ENCODE results near the gene HDLBP.

HDLBP gene

DNA sequence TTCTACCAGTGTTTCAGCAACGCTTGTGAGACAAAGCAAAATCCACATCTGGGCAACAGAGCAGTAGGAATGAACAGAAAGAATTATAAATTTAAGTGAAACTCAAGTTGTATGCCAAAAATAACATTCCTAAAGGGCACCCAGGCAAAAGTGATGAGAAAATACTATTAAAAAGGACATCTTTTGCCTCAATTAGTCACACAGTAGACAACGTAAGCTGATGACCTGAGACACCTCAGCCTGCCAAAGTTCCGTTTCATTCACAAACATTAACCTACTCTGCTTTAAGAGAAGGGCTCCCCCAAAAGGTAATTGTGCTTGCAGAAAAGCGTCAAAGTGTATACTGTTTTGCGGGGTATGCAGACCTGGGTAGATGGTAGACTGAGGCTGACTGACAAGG is 7.2 kb downstream of the HDLBP start:
- no peak overlapping the region for H3K23ac ChIP-seq (ENCODE audit: low read length)
- H3K4me3 ChIP-seq (ENCODE audit: low read depth, low read length), result no peak overlapping the region
- no peak overlapping the region for H2AFZ ChIP-seq (ENCODE audit: insufficient read depth, low read length, poor library complexity)
- H3K4me1 ChIP-seq (ENCODE audit: control insufficient read depth in 1 of 2, insufficient read depth in 2 of 2, low read length in 2 of 2), result peaks cover 9 to 12% of the 10 kb centered on the region in 2 experiments
- H3K79me2 ChIP-seq (ENCODE audit: control insufficient read depth, insufficient read depth, low read length, poor library complexity), result peaks cover 35% of the 10 kb centered on the region
- H3K27me3 ChIP-seq (ENCODE audit: insufficient read depth, low read length), result no peaks in the 10 kb centered on the region
- no peak overlapping the region for H4K8ac ChIP-seq (ENCODE audit: low read depth, low read length)
- H3K4ac ChIP-seq (ENCODE audit: low read depth, low read length), result peak overlapping the region; percentile 68
- no peak overlapping the region for H2AK5ac ChIP-seq (ENCODE audit: low read length)
- no peak overlapping the region for H3K4me2 ChIP-seq (ENCODE audit: low read length)
- no peak overlapping the region for H4K91ac ChIP-seq (ENCODE audit: low read depth, low read length)
- no peak overlapping the region for H2BK5ac ChIP-seq (ENCODE audit: low read depth, low read length, poor library complexity)
- H4K12ac ChIP-seq (ENCODE audit: low read depth, low read length), result no peak overlapping the region
- peaks cover 0 to 3% of the 10 kb centered on the region in 2 experiments for H3K36me3 ChIP-seq (ENCODE audit: control insufficient read depth in 1 of 2, insufficient read depth in 2 of 2, low read length in 2 of 2)
- WGBS (ENCODE audit: extremely low coverage, insufficient coverage, insufficient read length), result no CpG with 5 or more reads among the region's 5 CpGs
- H2BK12ac ChIP-seq (ENCODE audit: low read length), result no peak overlapping the region
- H2BK120ac ChIP-seq (ENCODE audit: insufficient read depth, low read length, poor library complexity), result no peak overlapping the region
- H3K79me1 ChIP-seq (ENCODE audit: low read length), result no peaks in the 10 kb centered on the region
- H3K9ac ChIP-seq (ENCODE audit: low read length), result no peak overlapping the region
- H3K9me3 ChIP-seq (ENCODE audit: insufficient read depth, low read depth, low read length), result no peaks in the 10 kb centered on the region
- H3K18ac ChIP-seq (ENCODE audit: low read length), result no peak overlapping the region
- no peak overlapping the region for H3K27ac ChIP-seq (ENCODE audit: low read depth, low read length)
- DNase-seq, result no peak
- no peak overlapping the region for H3K14ac ChIP-seq (ENCODE audit: low read length)

DNA sequence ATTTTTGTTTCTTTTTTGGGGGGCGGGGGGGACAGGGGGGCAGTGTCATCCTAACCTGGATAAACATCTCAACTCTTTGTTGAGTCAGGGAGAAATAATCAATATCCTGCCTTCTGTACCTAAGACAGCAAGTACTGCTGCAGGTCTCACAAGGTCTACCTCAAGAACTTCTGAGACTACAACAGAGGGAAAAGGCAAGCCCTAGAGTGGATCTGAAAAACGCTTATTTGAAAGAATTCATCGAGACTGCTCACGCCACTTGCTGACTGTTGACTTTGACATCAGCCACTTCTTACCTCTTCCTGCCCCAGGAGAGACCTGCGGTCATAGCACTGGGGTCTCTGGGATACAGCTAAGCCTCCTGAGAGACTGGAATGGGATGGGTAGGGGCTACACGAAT is 8.4 kb downstream of the HDLBP start:
- no peak overlapping the region for H3K4me2 ChIP-seq (ENCODE audit: low read length)
- no peak overlapping the region for H2BK12ac ChIP-seq (ENCODE audit: low read length)
- no peak overlapping the region for H3K9ac ChIP-seq (ENCODE audit: low read length)
- H3K79me1 ChIP-seq (ENCODE audit: low read length), result no peaks in the 10 kb centered on the region
- peaks cover 39% of the 10 kb centered on the region for H3K79me2 ChIP-seq (ENCODE audit: control insufficient read depth, insufficient read depth, low read length, poor library complexity)
- no peak overlapping the region for H4K8ac ChIP-seq (ENCODE audit: low read depth, low read length)
- peaks cover 9 to 15% of the 10 kb centered on the region in 2 experiments for H3K4me1 ChIP-seq (ENCODE audit: control insufficient read depth in 1 of 2, insufficient read depth in 2 of 2, low read length in 2 of 2)
- no peaks in the 10 kb centered on the region for H3K9me3 ChIP-seq (ENCODE audit: insufficient read depth, low read depth, low read length)
- no peak overlapping the region for H3K4me3 ChIP-seq (ENCODE audit: low read depth, low read length)
- no CpG with 5 or more reads among the region's 6 CpGs for WGBS (ENCODE audit: extremely low coverage, insufficient coverage, insufficient read length)
- H3K14ac ChIP-seq (ENCODE audit: low read length), result no peak overlapping the region
- peaks cover 0 to 3% of the 10 kb centered on the region in 2 experiments for H3K36me3 ChIP-seq (ENCODE audit: control insufficient read depth in 1 of 2, insufficient read depth in 2 of 2, low read length in 2 of 2)
- no peak overlapping the region for H3K18ac ChIP-seq (ENCODE audit: low read length)
- no peaks in the 10 kb centered on the region for H3K27me3 ChIP-seq (ENCODE audit: insufficient read depth, low read length)
- H2AFZ ChIP-seq (ENCODE audit: insufficient read depth, low read length, poor library complexity), result no peak overlapping the region
- no peak overlapping the region for H4K91ac ChIP-seq (ENCODE audit: low read depth, low read length)
- no peak overlapping the region for H3K23ac ChIP-seq (ENCODE audit: low read length)
- DNase-seq, result no peak
- no peak overlapping the region for H4K12ac ChIP-seq (ENCODE audit: low read depth, low read length)
- H2BK120ac ChIP-seq (ENCODE audit: insufficient read depth, low read length, poor library complexity), result no peak overlapping the region
- H2AK5ac ChIP-seq (ENCODE audit: low read length), result no peak overlapping the region
- no peak overlapping the region for H2BK5ac ChIP-seq (ENCODE audit: low read depth, low read length, poor library complexity)
- H3K4ac ChIP-seq (ENCODE audit: low read depth, low read length), result peak overlapping the region; percentile 63
- H3K27ac ChIP-seq (ENCODE audit: low read depth, low read length), result no peak overlapping the region

DNA sequence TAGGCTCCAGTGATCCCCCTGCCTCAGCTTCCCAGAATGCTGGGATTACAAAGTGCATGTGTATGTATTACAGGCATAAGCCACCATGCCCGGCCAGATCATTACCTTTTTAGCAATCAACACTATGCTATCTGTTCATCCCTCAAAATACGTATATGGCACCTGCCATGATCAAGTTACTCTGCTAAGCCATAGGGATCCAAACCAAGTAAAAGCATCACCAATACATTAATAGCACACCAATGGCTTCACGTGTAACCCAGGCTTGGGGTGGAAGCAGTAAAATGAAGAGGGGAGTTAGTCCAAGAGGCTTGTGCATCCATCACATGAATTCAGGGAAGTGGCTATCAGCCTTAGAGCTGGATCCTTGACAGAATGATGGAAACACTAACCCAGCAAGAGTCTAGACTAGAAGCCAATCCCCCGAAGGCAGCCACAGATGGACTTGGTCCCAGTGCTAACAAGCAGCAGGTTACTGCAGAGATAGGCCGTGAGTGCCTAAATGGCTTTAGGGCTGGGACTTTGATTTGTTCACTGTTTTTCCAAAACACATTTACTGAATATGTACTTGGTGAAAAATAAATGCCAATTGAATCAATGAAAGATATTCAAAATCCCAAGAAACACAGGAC is 11.3 kb downstream of the HDLBP start:
- H2BK120ac ChIP-seq (ENCODE audit: insufficient read depth, low read length, poor library complexity), result no peak overlapping the region
- no peak overlapping the region for H3K9ac ChIP-seq (ENCODE audit: low read length)
- H3K4me2 ChIP-seq (ENCODE audit: low read length), result no peak overlapping the region
- no peaks in the 10 kb centered on the region for H3K79me1 ChIP-seq (ENCODE audit: low read length)
- no peaks in the 10 kb centered on the region for H3K9me3 ChIP-seq (ENCODE audit: insufficient read depth, low read depth, low read length)
- H3K27me3 ChIP-seq (ENCODE audit: insufficient read depth, low read length), result no peaks in the 10 kb centered on the region
- H3K18ac ChIP-seq (ENCODE audit: low read length), result no peak overlapping the region
- H2BK12ac ChIP-seq (ENCODE audit: low read length), result no peak overlapping the region
- H2BK5ac ChIP-seq (ENCODE audit: low read depth, low read length, poor library complexity), result no peak overlapping the region
- no peak overlapping the region for H4K12ac ChIP-seq (ENCODE audit: low read depth, low read length)
- H3K4me3 ChIP-seq (ENCODE audit: low read depth, low read length), result no peak overlapping the region
- no peak overlapping the region for H2AFZ ChIP-seq (ENCODE audit: insufficient read depth, low read length, poor library complexity)
- no peak for DNase-seq
- peaks cover 5 to 12% of the 10 kb centered on the region in 2 experiments for H3K4me1 ChIP-seq (ENCODE audit: control insufficient read depth in 1 of 2, insufficient read depth in 2 of 2, low read length in 2 of 2)
- H4K91ac ChIP-seq (ENCODE audit: low read depth, low read length), result no peak overlapping the region
- WGBS (ENCODE audit: extremely low coverage, insufficient coverage, insufficient read length), result no CpG with 5 or more reads among the region's 5 CpGs
- no peak overlapping the region for H3K14ac ChIP-seq (ENCODE audit: low read length)
- H2AK5ac ChIP-seq (ENCODE audit: low read length), result no peak overlapping the region
- H3K4ac ChIP-seq (ENCODE audit: low read depth, low read length), result peak overlapping the region; percentile 80
- H3K79me2 ChIP-seq (ENCODE audit: control insufficient read depth, insufficient read depth, low read length, poor library complexity), result peaks cover 32% of the 10 kb centered on the region
- peaks cover 0 to 3% of the 10 kb centered on the region in 2 experiments for H3K36me3 ChIP-seq (ENCODE audit: control insufficient read depth in 1 of 2, insufficient read depth in 2 of 2, low read length in 2 of 2)
- no peak overlapping the region for H4K8ac ChIP-seq (ENCODE audit: low read depth, low read length)
- H3K23ac ChIP-seq (ENCODE audit: low read length), result peak overlapping the region; percentile 22
- no peak overlapping the region for H3K27ac ChIP-seq (ENCODE audit: low read depth, low read length)

DNA sequence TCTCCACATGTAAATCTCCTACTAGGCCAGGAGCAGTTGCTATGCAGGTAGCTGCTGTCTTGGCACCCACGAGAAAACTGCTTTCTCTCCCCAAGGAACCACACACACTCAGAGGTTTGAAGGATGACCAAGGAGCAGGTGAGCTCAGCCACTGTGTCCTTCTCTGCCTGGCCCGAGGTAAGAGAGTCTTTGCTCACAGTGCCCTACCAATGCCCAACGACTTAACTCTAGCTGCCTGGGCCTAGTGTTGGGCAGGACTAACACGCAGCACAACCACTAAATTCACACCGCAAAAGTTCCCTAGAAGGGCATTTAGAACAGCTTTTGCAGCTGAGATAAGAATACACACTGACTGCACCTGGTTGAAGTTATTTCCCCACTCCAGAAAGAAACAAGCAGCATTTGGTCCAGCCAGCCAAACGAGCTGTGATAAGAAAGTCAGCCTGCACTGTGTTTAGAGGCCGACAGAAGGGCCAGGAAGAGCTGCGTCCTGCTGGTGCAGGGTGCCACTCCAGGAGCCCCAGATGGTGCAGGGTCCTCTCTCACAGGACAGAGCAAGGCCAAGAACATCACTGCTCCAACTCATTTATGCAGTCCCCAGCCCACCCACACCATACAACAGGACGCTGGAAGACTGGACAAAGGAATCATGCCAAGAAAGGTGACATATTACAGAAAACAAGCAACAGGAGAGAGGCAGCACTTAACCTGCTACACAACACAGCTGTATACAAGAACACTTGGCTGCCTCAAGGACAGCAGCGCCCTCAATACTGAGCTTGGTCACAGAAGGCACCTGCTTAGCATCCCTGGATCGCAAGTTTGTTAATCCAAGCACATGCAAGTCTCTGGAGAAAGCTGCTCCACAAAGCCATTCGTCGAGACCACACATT is 12.5 kb downstream of the HDLBP start:
- Histone ChIP-seq H3K4ac (ENCODE audit: low read depth, low read length) (peak overlapping the region; percentile 35), H3K23ac (ENCODE audit: low read length) (no peak overlapping the region), H3K27ac (ENCODE audit: low read depth, low read length) (no peak overlapping the region), H3K4me1 (ENCODE audit: control insufficient read depth in 1 of 2, insufficient read depth in 2 of 2, low read length in 2 of 2) (peaks cover 5 to 8% of the 10 kb centered on the region in 2 experiments), H3K27me3 (ENCODE audit: insufficient read depth, low read length) (no peaks in the 10 kb centered on the region), H3K4me3 (ENCODE audit: low read depth, low read length) (no peak overlapping the region), H3K9ac (ENCODE audit: low read length) (no peak overlapping the region), H2BK5ac (ENCODE audit: low read depth, low read length, poor library complexity) (no peak overlapping the region), H3K18ac (ENCODE audit: low read length) (no peak overlapping the region), H4K12ac (ENCODE audit: low read depth, low read length) (no peak overlapping the region), H4K8ac (ENCODE audit: low read depth, low read length) (no peak overlapping the region), H3K79me1 (ENCODE audit: low read length) (no peaks in the 10 kb centered on the region), H2BK120ac (ENCODE audit: insufficient read depth, low read length, poor library complexity) (no peak overlapping the region), H2AFZ (ENCODE audit: insufficient read depth, low read length, poor library complexity) (no peak overlapping the region), H2BK12ac (ENCODE audit: low read length) (no peak overlapping the region), H3K36me3 (ENCODE audit: control insufficient read depth in 1 of 2, insufficient read depth in 2 of 2, low read length in 2 of 2) (peaks cover 0 to 3% of the 10 kb centered on the region in 2 experiments), H3K9me3 (ENCODE audit: insufficient read depth, low read depth, low read length) (no peaks in the 10 kb centered on the region), H3K14ac (ENCODE audit: low read length) (no peak overlapping the region), H2AK5ac (ENCODE audit: low read length) (no peak overlapping the region), H4K91ac (ENCODE audit: low read depth, low read length) (no peak overlapping the region), H3K79me2 (ENCODE audit: control insufficient read depth, insufficient read depth, low read length, poor library complexity) (peaks cover 25% of the 10 kb centered on the region), H3K4me2 (ENCODE audit: low read length) (no peak overlapping the region)
- no CpG with 5 or more reads among the region's 13 CpGs for WGBS (ENCODE audit: extremely low coverage, insufficient coverage, insufficient read length)
- DNase-seq, result no peak
